K562 (cell line): ENCODE results near the gene USP24. TPM values are rescaled to one million over a fixed set of nuclear protein-coding genes. Genes with fewer than 3 reads are reported as not detected.

Experiments used
- ATAC-seq: fragments of 200-7000 bp; cut with Tn5 transposase; 3 replicates; pipeline ENCODE4 v1.9.1; 2020; ENCODE audit warnings: moderate library complexity
- BruUV-seq: library from RNA; stranded (reverse); fragments of 400-500 nt; replicated peaks from 2 replicates; lab custom pipeline; 2021; lab: Mats Ljungman, UMichigan
- CTCF ChIA-PET: fragments of 300-600 bp; formaldehyde crosslinking; extraction: SDS; loops from one replicate; lab custom pipeline; 2021; ENCODE audit warnings: low intra/inter-chr PET ratio; lab: Yijun Ruan, JAX
- POLR2A ChIA-PET: fragments of 300-600, 350-650 bp; sonication (Branson Sonifier 250); formaldehyde crosslinking; extraction: SDS; loops from one replicate; lab custom pipeline; 2021; ENCODE audit warnings: antibody characterized with exemption, inconsistent platforms; lab: Yijun Ruan, JAX
- DNase-seq, 4 experiments: peaks; one replicate each; pipeline versions ENCODE4 v3.0.0 to v3.0.0-alpha.2; 2011 to 2018; ENCODE audit warnings: low spot score in 3 of 4, mixed read lengths in 3 of 4; ENCODE audit errors: extremely low read depth in 1 of 4
- FAIRE-seq: peaks from 2 replicates; lab custom pipeline; 2011; peaks lifted over from hg19 to GRCh38; lab: Jason Lieb, UNC
- H2AFZ ChIP-seq: 2 replicates; pipeline ENCODE4 v1.6.0; 2011; ENCODE audit warnings: low read depth, low read length, control low read depth, inconsistent platforms
- H3K27ac ChIP-seq: fragments of 200-600 bp; 3 replicates; pipeline ENCODE4 v1.8.0; 2011; ENCODE audit warnings: low read depth, mild to moderate bottlenecking, control low read depth, inconsistent platforms, low read length, moderate library complexity, mixed read lengths; ENCODE audit errors: extremely low read depth
- H3K27me3 ChIP-seq, 2 experiments: fragments of 300-600 bp in 1 of 2; 2 replicates in 1 of 2; 3 replicates in 1 of 2; pipeline versions ENCODE4 v1.6.0 to v1.8.0; 2011; ENCODE audit warnings: inconsistent platforms in 2 of 2, low read length in 2 of 2, mild to moderate bottlenecking in 1 of 2, mixed read lengths in 1 of 2, moderate library complexity in 1 of 2; ENCODE audit not compliant: control insufficient read depth in 2 of 2, insufficient read depth in 2 of 2
- H3K36me3 ChIP-seq: fragments of 300-600 bp; 3 replicates; pipeline ENCODE4 v1.8.0; 2011; ENCODE audit warnings: mild to moderate bottlenecking, low read length, inconsistent platforms; ENCODE audit not compliant: control insufficient read depth, insufficient read depth
- H3K4me1 ChIP-seq, 2 experiments: fragments of 200-600 bp in 1 of 2; replicated peaks in 1 of 2; 2 replicates in 1 of 2; 3 replicates in 1 of 2; pipeline versions ENCODE4 v1.5.1 to v1.8.0; 2011; ENCODE audit warnings: inconsistent platforms in 2 of 2, low read length in 2 of 2, mild to moderate bottlenecking in 1 of 2, mixed read lengths in 1 of 2, moderate library complexity in 1 of 2; ENCODE audit not compliant: control insufficient read depth in 2 of 2, insufficient read depth in 2 of 2
- H3K4me2 ChIP-seq: 2 replicates; pipeline ENCODE4 v1.6.1; 2011; ENCODE audit warnings: low read length, control low read depth, inconsistent platforms, mixed read lengths; ENCODE audit not compliant: insufficient read depth
- H3K4me3 ChIP-seq: fragments of 200-600 bp; sonication (generic), shearing (Covaris generic); 2 replicates; pipeline ENCODE4 v1.5.1; 2016; ENCODE audit warnings: control low read depth, inconsistent platforms
- H3K79me2 ChIP-seq: fragments of 200-600 bp; 3 replicates; pipeline ENCODE4 v1.8.0; 2011; ENCODE audit warnings: low read length, inconsistent platforms; ENCODE audit not compliant: control insufficient read depth, insufficient read depth
- H3K9ac ChIP-seq, 2 experiments: 2 replicates each; pipeline versions ENCODE4 v1.6.0 to v1.6.1; 2011; ENCODE audit warnings: low read depth in 2 of 2, low read length in 2 of 2, control low read depth in 1 of 2, inconsistent platforms in 1 of 2, mild to moderate bottlenecking in 1 of 2, mixed read lengths in 1 of 2; ENCODE audit not compliant: insufficient read depth in 1 of 2
- H3K9me1 ChIP-seq: one replicate; pipeline ENCODE4 v1.6.0; 2011; ENCODE audit warnings: inconsistent platforms, mild to moderate bottlenecking, low read length, moderate library complexity; ENCODE audit not compliant: control insufficient read depth, insufficient read depth
- H3K9me3 ChIP-seq: replicated peaks from 2 replicates; pipeline ENCODE4 v1.5.1; 2011; ENCODE audit warnings: low read depth, low read length, inconsistent platforms; ENCODE audit not compliant: control insufficient read depth, insufficient read depth
- H4K20me1 ChIP-seq: replicated peaks from 2 replicates; pipeline ENCODE4 v1.6.1; 2011; ENCODE audit warnings: low read length, inconsistent platforms, mixed read lengths; ENCODE audit not compliant: control insufficient read depth, insufficient read depth
- CBFB ChIP-seq: sonication (generic); formaldehyde crosslinking; IDR thresholded peaks from 2 replicates; pipeline ENCODE4 v1.4.0; 2020; ENCODE audit warnings: mild to moderate bottlenecking, missing genetic modification reagents
- CBX1 ChIP-seq: sonication (generic); IDR thresholded peaks from 2 replicates; pipeline ENCODE4 v1.6.1; 2016; ENCODE audit warnings: antibody characterized with exemption, low read depth, mild to moderate bottlenecking
- DNMT1 ChIP-seq: fragments of 450-650 bp; IDR thresholded peaks from 2 replicates; pipeline ENCODE4 v1.6.1; 2016; ENCODE audit warnings: antibody characterized with exemption, mild to moderate bottlenecking
- FOXJ3 ChIP-seq: sonication (generic); formaldehyde crosslinking; IDR thresholded peaks from 2 replicates; pipeline ENCODE4 v1.4.0; 2020; ENCODE audit warnings: mild to moderate bottlenecking, missing genetic modification reagents
- KHSRP ChIP-seq: fragments of 450-650 bp; IDR thresholded peaks from 2 replicates; pipeline ENCODE4 v1.6.1; 2017
- KLF13 ChIP-seq: fragments of 450-650 bp; IDR thresholded peaks from 2 replicates; pipeline ENCODE4 v1.6.1; 2016; ENCODE audit warnings: missing genetic modification characterization, low read depth, mild to moderate bottlenecking, missing compliant biosample characterization, moderate library complexity, borderline replicate concordance
- NFE2L1 ChIP-seq: fragments of 450-650 bp; IDR thresholded peaks from 2 replicates; pipeline ENCODE4 v1.6.1; 2016; ENCODE audit warnings: missing genetic modification characterization, low read depth, mild to moderate bottlenecking, missing compliant biosample characterization, moderate library complexity, borderline replicate concordance
- RBM39 ChIP-seq: fragments of 200-400 bp; formaldehyde crosslinking; optimal IDR thresholded peaks from 2 replicates; pipeline ENCODE3; 2018; ENCODE audit warnings: low read depth, low read length
- SMAD4 ChIP-seq: fragments of 250-450 bp; sonication (Bioruptor Pico); conservative IDR thresholded peaks from 2 replicates; pipeline ENCODE4 v1.8.0; 2021; ENCODE audit warnings: inconsistent platforms, mild to moderate bottlenecking, moderate library complexity
- TAF7 ChIP-seq: fragments of 450-650 bp; IDR thresholded peaks from 2 replicates; pipeline ENCODE4 v1.6.1; 2016; ENCODE audit warnings: missing genetic modification characterization, missing compliant biosample characterization
- ZNF695 ChIP-seq: fragments of 450-650 bp; formaldehyde crosslinking; IDR thresholded peaks from 2 replicates; pipeline ENCODE4 v1.4.0; 2020; ENCODE audit warnings: mild to moderate bottlenecking, moderate library complexity
- WGBS: fragments of 100-300 bp; shearing (Covaris generic); methylation state at CpG from one replicate; pipeline ENCODE4 v1.1.6; 2016; ENCODE audit warnings: low coverage, mixed read lengths; ENCODE audit not compliant: insufficient coverage; ENCODE audit errors: missing lambda C conversion rate; 5-methylcytosine and 5-hydroxymethylcytosine counted together
- in situ Hi-C: fragments of 300-500 bp; cut with MboI; formaldehyde crosslinking; loops from 4 replicates; pipeline ENCODE4 v1.15.0; 2018; ENCODE audit warnings: inconsistent platforms, mixed read lengths
- intact Hi-C: fragments of 100-400 bp; cut with micrococcal nuclease; formaldehyde crosslinking; loops from 2 replicates; pipeline ENCODE4 v1.14.2; 2022
- polyA plus RNA-seq, 8 experiments: library from polyadenylated mRNA; depleted of rRNA in 4 of 8; stranded (reverse) in 5 of 8; unstranded in 3 of 8; fragments of >200 nt; fragmentation: Nextera tagmentation in 2 of 8; fragmentation: Illumina TruSeq in 1 of 8; extraction: Ambion mirVana in 2 of 8; extraction: Trizol in 1 of 8; gene quantifications; 2 replicates each; pipeline versions ENCODE4 v1.2.1 to v1.2.3, GENCODE V29; 2011 to 2014; ENCODE audit warnings: inconsistent platforms in 1 of 8, missing spikeins in 1 of 8
- total RNA-seq, 7 experiments: library from RNA; depleted of rRNA in 6 of 7; stranded (reverse); fragments of >200 nt in 6 of 7; fragmentation: Illumina TruSeq in 2 of 7; extraction: Trizol in 2 of 7; gene quantifications; 2 replicates each; pipeline versions ENCODE4 v1.2.1 to v1.2.3, GENCODE V29; 2011 to 2021; ENCODE audit warnings: low replicate concordance in 1 of 7
- TF ChIP-seq, protein P1 (sequence below): fragments of 250-450 bp; sonication (Bioruptor Pico); IDR thresholded peaks from 2 replicates; pipeline ENCODE4 v1.5.0; 2021
- TF ChIP-seq, protein P2 (sequence below): fragments of 450-650 bp; IDR thresholded peaks from 2 replicates; pipeline ENCODE4 v1.6.1; 2018; ENCODE audit warnings: mild to moderate bottlenecking, low read depth; ENCODE audit not compliant: partially characterized antibody
- TF ChIP-seq, protein P3 (sequence below): fragments of 250-450 bp; sonication (Bioruptor Pico); IDR thresholded peaks from 2 replicates; pipeline ENCODE4 v1.9.0; 2021; ENCODE audit warnings: mild to moderate bottlenecking, inconsistent platforms
- TF ChIP-seq, protein P4 (sequence below): IDR thresholded peaks from 2 replicates; pipeline ENCODE4 v1.6.1; 2012; ENCODE audit warnings: low read depth, low read length, improper control_type of control experiment, borderline replicate concordance
- TF ChIP-seq, protein P5 (sequence below), 2 experiments: fragments of 250-450 bp in 1 of 2; fragments of 450-650 bp in 1 of 2; sonication (Bioruptor Pico) in 1 of 2; IDR thresholded peaks; 2 replicates each; pipeline versions ENCODE4 v1.6.1 to v1.8.0; 2016 to 2021; ENCODE audit warnings: mild to moderate bottlenecking in 2 of 2, moderate library complexity in 2 of 2, missing compliant biosample characterization in 1 of 2, missing genetic modification characterization in 1 of 2

USP24 gene
- total and polyA plus RNA-seq, 9 of the 15 experiments (the other 6 are each of a cell fraction or from before 2014, with no cell fraction given): 7.7 to 62.6 (median 36.8) TPM

DNA sequence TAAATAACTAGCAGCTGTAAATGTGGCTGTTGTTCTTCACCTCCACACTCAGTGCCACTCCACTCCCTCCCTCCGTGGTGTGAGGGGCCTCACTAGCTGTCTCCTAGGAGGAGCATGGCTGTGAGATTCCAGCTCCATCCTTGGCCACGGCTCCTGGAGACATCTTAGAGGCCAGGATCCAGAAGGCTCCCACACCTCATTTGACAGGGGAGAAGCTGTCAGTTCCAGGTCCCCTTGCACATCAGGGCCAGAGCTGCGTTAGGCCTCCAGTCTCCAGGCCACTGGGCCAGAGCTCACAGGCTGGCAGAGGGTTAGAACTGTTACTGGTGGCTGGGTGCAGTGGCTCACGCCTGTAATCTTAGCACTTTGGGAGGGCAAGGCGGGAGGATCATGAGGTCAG, 160.8 kb downstream of the USP24 start:
- no peaks in the 10 kb centered on the region; the same call in 1 of the 2 replicates for H4K20me1 ChIP-seq
- POLR2A ChIA-PET: interaction anchor here (0.6 to 2.0 kb wide), 8 partner anchors 9 to 193 kb away, joined by 3 to 9 read pairs (median 4); no protein-coding TSS in a partner anchor
- no TSS peak for BruUV-seq
- FAIRE-seq (no peak), DNase-seq (no peak), ATAC-seq (no peak)
- no peaks in the 10 kb centered on the region for H3K9me1 ChIP-seq
- H3K9ac ChIP-seq: no peak overlapping the region
- H3K79me2 ChIP-seq: peaks cover 2% of the 10 kb centered on the region; the same call in 2 of the 3 replicates
- no peak overlapping the region for H3K27ac ChIP-seq
- intact Hi-C loops (no loop called here), in situ Hi-C loops (no loop called here)
- no peak overlapping the region for H3K4me2 ChIP-seq
- H3K4me1 ChIP-seq: peaks cover 0 to 5% of the 10 kb centered on the region in 2 experiments; a peak in 2 of 5 replicates
- H3K36me3 ChIP-seq: peaks cover 94% of the 10 kb centered on the region; the same call in 2 of the 3 replicates
- H3K9me3 ChIP-seq: no peaks in the 10 kb centered on the region
- CTCF ChIA-PET: no interaction called here
- WGBS: 72% methylated on average over 5 of the region's 5 CpGs
- H3K27me3 ChIP-seq: no peaks in the 10 kb centered on the region
- H2AFZ ChIP-seq: no peak overlapping the region
- no peak overlapping the region for H3K4me3 ChIP-seq
- TF ChIP-seq, protein P1, sequence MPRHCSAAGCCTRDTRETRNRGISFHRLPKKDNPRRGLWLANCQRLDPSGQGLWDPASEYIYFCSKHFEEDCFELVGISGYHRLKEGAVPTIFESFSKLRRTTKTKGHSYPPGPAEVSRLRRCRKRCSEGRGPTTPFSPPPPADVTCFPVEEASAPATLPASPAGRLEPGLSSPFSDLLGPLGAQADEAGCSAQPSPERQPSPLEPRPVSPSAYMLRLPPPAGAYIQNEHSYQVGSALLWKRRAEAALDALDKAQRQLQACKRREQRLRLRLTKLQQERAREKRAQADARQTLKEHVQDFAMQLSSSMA (CRISPR knock-in tag): no peak
- no peak for TF ChIP-seq TAF7
- TF ChIP-seq, protein P2, sequence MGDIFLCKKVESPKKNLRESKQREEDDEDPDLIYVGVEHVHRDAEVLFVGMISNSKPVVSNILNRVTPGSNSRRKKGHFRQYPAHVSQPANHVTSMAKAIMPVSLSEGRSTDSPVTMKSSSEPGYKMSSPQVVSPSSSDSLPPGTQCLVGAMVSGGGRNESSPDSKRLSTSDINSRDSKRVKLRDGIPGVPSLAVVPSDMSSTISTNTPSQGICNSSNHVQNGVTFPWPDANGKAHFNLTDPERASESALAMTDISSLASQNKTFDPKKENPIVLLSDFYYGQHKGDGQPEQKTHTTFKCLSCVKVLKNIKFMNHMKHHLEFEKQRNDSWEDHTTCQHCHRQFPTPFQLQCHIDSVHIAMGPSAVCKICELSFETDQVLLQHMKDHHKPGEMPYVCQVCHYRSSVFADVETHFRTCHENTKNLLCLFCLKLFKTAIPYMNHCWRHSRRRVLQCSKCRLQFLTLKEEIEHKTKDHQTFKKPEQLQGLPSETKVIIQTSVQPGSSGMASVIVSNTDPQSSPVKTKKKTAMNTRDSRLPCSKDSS: no peak
- no peak for TF ChIP-seq NFE2L1 (tag)
- no peak for TF ChIP-seq KLF13 (tag)
- no peak for TF ChIP-seq FOXJ3 (CRISPR knock-in tag)
- TF ChIP-seq, protein P3, sequence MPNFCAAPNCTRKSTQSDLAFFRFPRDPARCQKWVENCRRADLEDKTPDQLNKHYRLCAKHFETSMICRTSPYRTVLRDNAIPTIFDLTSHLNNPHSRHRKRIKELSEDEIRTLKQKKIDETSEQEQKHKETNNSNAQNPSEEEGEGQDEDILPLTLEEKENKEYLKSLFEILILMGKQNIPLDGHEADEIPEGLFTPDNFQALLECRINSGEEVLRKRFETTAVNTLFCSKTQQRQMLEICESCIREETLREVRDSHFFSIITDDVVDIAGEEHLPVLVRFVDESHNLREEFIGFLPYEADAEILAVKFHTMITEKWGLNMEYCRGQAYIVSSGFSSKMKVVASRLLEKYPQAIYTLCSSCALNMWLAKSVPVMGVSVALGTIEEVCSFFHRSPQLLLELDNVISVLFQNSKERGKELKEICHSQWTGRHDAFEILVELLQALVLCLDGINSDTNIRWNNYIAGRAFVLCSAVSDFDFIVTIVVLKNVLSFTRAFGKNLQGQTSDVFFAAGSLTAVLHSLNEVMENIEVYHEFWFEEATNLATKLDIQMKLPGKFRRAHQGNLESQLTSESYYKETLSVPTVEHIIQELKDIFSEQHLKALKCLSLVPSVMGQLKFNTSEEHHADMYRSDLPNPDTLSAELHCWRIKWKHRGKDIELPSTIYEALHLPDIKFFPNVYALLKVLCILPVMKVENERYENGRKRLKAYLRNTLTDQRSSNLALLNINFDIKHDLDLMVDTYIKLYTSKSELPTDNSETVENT: no peak
- no peak for TF ChIP-seq ZNF695 (CRISPR knock-in tag)
- no peak for TF ChIP-seq DNMT1
- TF ChIP-seq RBM39: no peak
- no peak for TF ChIP-seq SMAD4 (CRISPR knock-in tag)
- no peak for TF ChIP-seq KHSRP
- TF ChIP-seq CBFB: no peak
- TF ChIP-seq, protein P4, sequence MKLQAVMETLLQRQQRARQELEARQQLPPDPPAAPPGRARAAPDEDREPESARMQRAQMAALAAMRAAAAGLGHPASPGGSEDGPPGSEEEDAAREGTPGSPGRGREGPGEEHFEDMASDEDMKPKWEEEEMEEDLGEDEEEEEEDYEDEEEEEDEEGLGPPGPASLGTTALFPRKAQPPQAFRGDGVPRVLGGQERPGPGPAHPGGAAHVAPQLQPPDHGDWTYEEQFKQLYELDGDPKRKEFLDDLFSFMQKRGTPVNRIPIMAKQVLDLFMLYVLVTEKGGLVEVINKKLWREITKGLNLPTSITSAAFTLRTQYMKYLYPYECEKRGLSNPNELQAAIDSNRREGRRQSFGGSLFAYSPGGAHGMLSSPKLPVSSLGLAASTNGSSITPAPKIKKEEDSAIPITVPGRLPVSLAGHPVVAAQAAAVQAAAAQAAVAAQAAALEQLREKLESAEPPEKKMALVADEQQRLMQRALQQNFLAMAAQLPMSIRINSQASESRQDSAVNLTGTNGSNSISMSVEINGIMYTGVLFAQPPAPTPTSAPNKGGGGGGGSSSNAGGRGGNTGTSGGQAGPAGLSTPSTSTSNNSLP: no peak
- no peak for TF ChIP-seq CBX1
- TF ChIP-seq, protein P5, sequence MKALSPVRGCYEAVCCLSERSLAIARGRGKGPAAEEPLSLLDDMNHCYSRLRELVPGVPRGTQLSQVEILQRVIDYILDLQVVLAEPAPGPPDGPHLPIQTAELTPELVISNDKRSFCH (CRISPR knock-in tag; IDR thresholded peaks at IDR 0.05): no peak
- TF ChIP-seq, protein P5 (tag; IDR thresholded peaks at IDR 0.05): no peak
